Upper lobe of left lung (tissue), 4 donors: ENCODE data around the gene RNF224.

Experiments
- CTCF ChIP-seq, 6 experiments: fragments of 450-650 bp in 4 of 6; fragments of 200-600 bp in 2 of 6; sonication (generic) in 2 of 6; IDR thresholded peaks; one replicate each; pipeline ENCODE4 v1.5.1; 2016 to 2019; ENCODE audit warnings: antibody characterized with exemption in 6 of 6
- POLR2A ChIP-seq, 4 donors: fragments of 450-650 bp; IDR thresholded peaks; one replicate each; pipeline ENCODE4 v1.5.1; 2016 to 2017; ENCODE audit warnings: antibody characterized with exemption in 4 of 4, mild to moderate bottlenecking in 2 of 4
- POLR2AphosphoS5 ChIP-seq, 2 donors: sonication (generic); formaldehyde crosslinking; IDR thresholded peaks; one replicate each; pipeline ENCODE4 v1.5.1; 2017; ENCODE audit warnings: antibody characterized with exemption in 2 of 2

- TF ChIP-seq POLR2A (IDR thresholded peaks at IDR 0.05) (peak in 2 of 4 donors; percentile 60 to 85), CTCF (IDR thresholded peaks at IDR 0.05) (peak in 5 of 6 experiments; percentile 16 to 54 (median 46)), POLR2AphosphoS5 (IDR thresholded peaks at IDR 0.05) (peak; percentile 86 to 89)
Observed at GRCh38 chr9:137277329-137278041, 50.2 kb downstream of the RNF224 start, which contains the start of gene TOR4A.
